ENCODE measurements around the gene LCP2. TPM values are rescaled to one million over a fixed set of nuclear protein-coding genes. Genes with fewer than 3 reads are reported as not detected.
"Not testable (repeated sequence)": the region's sequence is repeated elsewhere in the genome, so short reads cannot be mapped to it uniquely, and the experiment has no call there.

Gene LCP2
- total RNA-seq, 2 experiments from 2014 or later: 192 to 199 TPM

DNA sequence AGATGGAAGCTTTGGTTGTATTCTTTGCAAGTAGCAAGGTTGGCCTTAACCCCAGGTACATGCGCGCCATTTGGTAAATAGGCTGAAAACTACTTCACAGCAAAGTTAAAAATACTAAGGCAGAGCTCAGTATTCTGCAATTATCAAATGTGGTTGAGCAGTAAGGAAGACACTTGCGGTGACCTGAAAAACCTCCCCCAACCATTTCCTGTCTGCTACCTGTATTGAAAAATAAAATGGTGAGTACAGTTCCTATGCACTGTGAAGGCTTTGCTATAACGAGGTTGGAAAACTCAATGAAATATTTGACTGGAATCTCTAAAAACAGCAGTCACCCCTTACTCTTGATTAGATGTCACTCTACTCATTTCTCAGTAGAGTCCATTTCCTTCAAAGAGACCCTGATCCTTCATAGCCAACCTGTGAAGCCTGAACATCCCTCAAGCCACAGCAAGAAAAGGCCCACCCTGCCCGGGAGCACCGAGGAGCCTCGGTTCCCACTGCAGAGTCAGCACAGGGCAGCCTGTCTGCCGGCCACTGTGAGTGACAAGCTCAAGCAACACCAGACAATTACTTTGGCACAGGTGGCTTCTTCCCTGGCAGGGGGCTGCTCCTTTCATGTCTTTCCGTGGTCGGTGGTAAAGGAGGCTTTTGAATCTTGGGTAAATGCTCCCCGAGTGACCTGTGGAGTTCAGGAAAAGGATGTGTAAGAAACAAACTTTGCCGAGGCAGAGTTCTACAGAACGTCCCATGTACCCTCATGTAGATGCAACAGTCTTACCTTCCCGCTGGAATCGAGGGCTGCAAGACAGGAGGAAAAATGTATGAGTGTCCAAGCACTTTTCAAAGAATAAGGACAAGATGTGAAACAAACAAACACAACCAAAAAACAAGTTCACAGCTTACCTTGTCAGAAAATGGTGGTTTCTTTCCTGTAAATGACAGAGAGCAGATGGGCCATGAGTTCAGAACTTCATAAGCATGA is 35.2 kb downstream of the LCP2 start:
- no peak for DNase-seq
- H3K4me3 Mint-ChIP-seq: peak overlapping the region; percentile 62
- H3K9me3 Mint-ChIP-seq: no peaks in the 10 kb centered on the region
- H3K4me1 Mint-ChIP-seq: peaks cover 91% of the 10 kb centered on the region
- H3K27me3 Mint-ChIP-seq: no peaks in the 10 kb centered on the region
- peak overlapping the region; percentile 96 for H3K27ac Mint-ChIP-seq
- peaks cover 90% of the 10 kb centered on the region for H3K36me3 Mint-ChIP-seq

DNA sequence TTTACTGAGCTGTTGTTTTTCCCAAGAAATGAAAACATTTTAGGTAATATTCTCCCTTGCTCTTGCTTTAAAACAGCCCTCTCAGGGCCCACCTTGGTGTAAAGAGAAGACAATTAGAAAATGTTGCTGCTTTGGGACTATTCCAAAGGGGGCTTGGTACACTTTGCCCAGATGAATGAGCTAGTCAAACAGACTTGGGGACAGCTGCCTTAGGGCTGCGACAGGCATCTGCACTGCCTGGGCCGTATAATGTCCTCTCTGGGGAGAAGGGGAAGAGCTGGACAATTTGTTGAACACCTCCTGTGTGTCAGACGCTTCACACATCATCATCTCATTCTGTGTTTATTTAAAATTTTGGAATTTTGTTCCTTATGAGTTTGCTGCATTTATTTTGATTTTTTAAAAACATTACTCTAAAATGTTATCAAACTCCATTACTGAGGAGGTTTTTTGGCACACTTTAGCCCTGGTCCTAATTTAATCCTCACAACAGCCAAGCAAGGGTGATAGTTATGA is 36.0 kb downstream of the LCP2 start:
- DNase-seq: no peak
- Mint-ChIP-seq H3K27me3 (no peaks in the 10 kb centered on the region), H3K4me3 (peak overlapping the region; percentile 62), H3K36me3 (peaks cover 90% of the 10 kb centered on the region), H3K27ac (peak overlapping the region; percentile 96), H3K9me3 (no peaks in the 10 kb centered on the region), H3K4me1 (peaks cover 90% of the 10 kb centered on the region)

GRCh38 chr5:170257370-170257769 is 40.2 kb downstream of the LCP2 start:
- DNase-seq: no peak
- no peaks in the 10 kb centered on the region for H3K9me3 Mint-ChIP-seq
- H3K36me3 Mint-ChIP-seq: peaks cover 83% of the 10 kb centered on the region
- peak overlapping the region; percentile 59 for H3K27ac Mint-ChIP-seq
- no peak overlapping the region for H3K4me3 Mint-ChIP-seq
- peaks cover 86% of the 10 kb centered on the region for H3K4me1 Mint-ChIP-seq
- no peaks in the 10 kb centered on the region for H3K27me3 Mint-ChIP-seq

GRCh38 chr5:170256571-170256970 is 41.0 kb downstream of the LCP2 start:
- Mint-ChIP-seq H3K9me3 (no peaks in the 10 kb centered on the region), H3K36me3 (peaks cover 83% of the 10 kb centered on the region), H3K27ac (peak overlapping the region; percentile 59), H3K27me3 (no peaks in the 10 kb centered on the region), H3K4me3 (no peak overlapping the region), H3K4me1 (peaks cover 86% of the 10 kb centered on the region)
- DNase-seq: no peak

DNA sequence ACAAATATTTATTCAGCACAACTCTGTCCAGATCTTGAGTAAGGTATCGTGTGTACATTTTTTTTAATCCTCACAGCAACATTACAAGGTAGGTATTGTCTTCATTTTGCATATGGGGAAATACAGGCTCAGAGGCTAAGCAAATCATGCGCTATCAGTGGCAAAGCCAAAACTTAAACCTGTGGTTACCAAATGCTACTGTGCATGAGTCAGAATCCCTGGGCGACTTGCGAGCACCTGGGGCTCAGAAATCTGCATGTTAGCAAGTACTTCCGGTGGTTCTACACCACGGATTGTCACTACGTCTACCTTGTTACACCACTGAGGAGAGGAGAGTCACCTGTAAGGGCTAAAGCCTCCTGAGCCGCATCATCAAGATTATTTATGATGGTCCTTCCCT is 43.5 kb downstream of the LCP2 start:
- Mint-ChIP-seq H3K27me3 (no peaks in the 10 kb centered on the region), H3K36me3 (peaks cover 80% of the 10 kb centered on the region), H3K9me3 (no peaks in the 10 kb centered on the region), H3K27ac (peak overlapping the region; percentile 77), H3K4me3 (peak overlapping the region; percentile 44), H3K4me1 (peaks cover 81% of the 10 kb centered on the region)
- DNase-seq: peak; percentile 74

GRCh38 chr5:170252720-170253350 is 44.7 kb downstream of the LCP2 start:
- no peak for DNase-seq
- H3K27ac Mint-ChIP-seq: peak overlapping the region; percentile 77
- H3K9me3 Mint-ChIP-seq: no peaks in the 10 kb centered on the region
- peaks cover 83% of the 10 kb centered on the region for H3K36me3 Mint-ChIP-seq
- H3K27me3 Mint-ChIP-seq: no peaks in the 10 kb centered on the region
- H3K4me3 Mint-ChIP-seq: no peak overlapping the region
- H3K4me1 Mint-ChIP-seq: peaks cover 78% of the 10 kb centered on the region

DNA sequence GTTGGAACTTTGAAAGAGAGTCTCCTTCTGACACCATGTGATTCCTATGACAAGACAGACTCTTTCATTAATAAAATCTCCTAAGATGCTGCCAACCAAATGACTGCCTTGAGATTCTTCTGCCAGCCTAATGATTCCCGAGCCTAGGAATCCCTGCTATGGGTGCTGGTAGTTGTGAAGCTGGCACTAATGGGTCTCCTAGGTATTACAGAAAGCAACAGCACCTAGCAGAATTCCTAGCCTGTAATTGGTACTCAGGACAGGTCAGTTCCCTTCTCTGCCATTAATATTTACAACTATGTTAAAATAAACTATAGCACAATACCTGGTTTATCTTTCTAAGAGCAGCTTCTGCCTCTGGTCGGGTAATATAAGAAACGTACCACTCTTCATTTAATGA is 45.5 kb downstream of the LCP2 start:
- no peaks in the 10 kb centered on the region for H3K9me3 Mint-ChIP-seq
- peaks cover 83% of the 10 kb centered on the region for H3K36me3 Mint-ChIP-seq
- DNase-seq: no peak
- H3K27ac Mint-ChIP-seq: peak overlapping the region; percentile 26
- peaks cover 71% of the 10 kb centered on the region for H3K4me1 Mint-ChIP-seq
- H3K4me3 Mint-ChIP-seq: no peak overlapping the region
- H3K27me3 Mint-ChIP-seq: no peaks in the 10 kb centered on the region

- Mint-ChIP-seq H3K4me3 (no peak overlapping the region), H3K27me3 (no peaks in the 10 kb centered on the region), H3K4me1 (peaks cover 68% of the 10 kb centered on the region), H3K9me3 (peaks cover 2% of the 10 kb centered on the region), H3K36me3 (peaks cover 85% of the 10 kb centered on the region), H3K27ac (peak overlapping the region; percentile 62)
- no peak for DNase-seq
Observed at GRCh38 chr5:170251462-170251861, 46.1 kb downstream of the LCP2 start.

- peaks cover 84% of the 10 kb centered on the region for H3K36me3 Mint-ChIP-seq
- H3K4me3 Mint-ChIP-seq: no peak overlapping the region
- no peak for DNase-seq
- H3K27me3 Mint-ChIP-seq: no peaks in the 10 kb centered on the region
- H3K9me3 Mint-ChIP-seq: peaks cover 6% of the 10 kb centered on the region
- H3K27ac Mint-ChIP-seq: peak overlapping the region; percentile 62
- H3K4me1 Mint-ChIP-seq: peaks cover 63% of the 10 kb centered on the region
Observed at GRCh38 chr5:170250810-170251317, 46.7 kb downstream of the LCP2 start.

GRCh38 chr5:170249355-170249754 is 48.2 kb downstream of the LCP2 start:
- no peaks in the 10 kb centered on the region for H3K27me3 Mint-ChIP-seq
- H3K27ac Mint-ChIP-seq: peak overlapping the region; percentile 67
- DNase-seq: no peak
- no peak overlapping the region for H3K4me3 Mint-ChIP-seq
- peaks cover 88% of the 10 kb centered on the region for H3K36me3 Mint-ChIP-seq
- H3K9me3 Mint-ChIP-seq: peaks cover 11% of the 10 kb centered on the region
- H3K4me1 Mint-ChIP-seq: peaks cover 49% of the 10 kb centered on the region

- not testable (repeated sequence) for DNase-seq, H3K4me3 Mint-ChIP-seq, H3K27me3 Mint-ChIP-seq, H3K27ac Mint-ChIP-seq
- H3K9me3 Mint-ChIP-seq: peaks cover 11% of the 10 kb centered on the region
- peaks cover 86% of the 10 kb centered on the region for H3K36me3 Mint-ChIP-seq
- H3K4me1 Mint-ChIP-seq: peaks cover 44% of the 10 kb centered on the region
Observed at GRCh38 chr5:170248931-170249227, 48.7 kb downstream of the LCP2 start.

DNA sequence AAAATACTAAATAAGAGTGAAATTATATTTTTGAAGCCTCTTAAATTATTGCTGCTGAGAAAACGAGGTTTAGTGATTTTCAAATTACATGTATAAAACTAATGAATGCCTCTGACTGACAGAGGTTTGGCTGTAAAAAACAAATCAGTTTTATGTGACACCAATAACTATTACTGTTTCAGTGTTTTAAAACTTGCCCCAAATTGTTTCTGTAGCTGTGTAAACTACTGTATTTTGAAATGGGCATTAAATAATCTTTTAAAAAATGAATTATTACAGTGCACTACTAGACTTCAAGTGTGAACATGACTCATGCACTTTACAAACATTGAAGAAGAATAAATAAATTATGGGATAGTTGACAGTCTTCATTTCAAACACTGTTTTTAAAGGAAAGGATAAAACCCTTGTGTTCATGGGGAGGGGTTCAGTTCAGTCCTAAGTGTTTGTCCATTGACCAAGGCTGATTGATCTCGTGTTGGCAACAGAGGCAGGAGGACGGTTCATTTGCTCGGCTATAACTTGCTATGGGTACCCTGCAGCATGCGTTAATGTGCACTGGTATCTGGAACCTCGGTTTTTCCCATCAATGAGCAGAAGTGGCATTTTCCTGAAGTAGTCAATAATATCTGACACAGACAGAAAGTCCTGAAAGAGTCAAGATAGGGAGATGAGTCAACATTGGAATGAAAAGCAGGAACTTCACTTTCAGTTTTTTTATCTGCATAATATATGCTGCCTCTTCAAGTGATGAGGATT is 49.2 kb downstream of the LCP2 start:
- Mint-ChIP-seq H3K27ac (no peak overlapping the region), H3K27me3 (no peaks in the 10 kb centered on the region)

DNA sequence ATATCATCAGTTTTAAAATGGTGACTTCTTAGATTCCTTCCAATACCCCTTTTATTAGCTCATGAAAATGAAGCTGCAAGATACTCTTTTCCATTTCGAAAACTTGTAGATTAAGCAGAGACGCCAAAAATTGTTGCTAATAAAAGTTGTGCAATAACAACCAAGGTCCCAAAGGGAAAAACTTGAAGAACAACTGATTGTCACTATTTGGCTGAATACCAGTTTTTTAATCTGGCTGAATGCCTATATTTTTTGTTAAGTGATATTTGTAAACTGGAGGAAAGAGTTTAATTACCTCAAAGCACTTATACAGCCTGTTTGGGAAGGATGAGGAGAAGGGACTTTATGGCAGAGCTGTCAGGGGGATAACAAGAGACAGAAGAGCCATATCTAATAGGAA is 50.2 kb downstream of the LCP2 start:
- H3K9me3 Mint-ChIP-seq: peaks cover 11% of the 10 kb centered on the region
- H3K27me3 Mint-ChIP-seq: no peaks in the 10 kb centered on the region
- H3K4me3 Mint-ChIP-seq: no peak overlapping the region
- H3K36me3 Mint-ChIP-seq: peaks cover 73% of the 10 kb centered on the region
- DNase-seq: no peak
- H3K27ac Mint-ChIP-seq: peak overlapping the region; percentile 51
- peaks cover 34% of the 10 kb centered on the region for H3K4me1 Mint-ChIP-seq

More for the DNA sequence above, 49.2 kb downstream of the LCP2 start:
- H3K9me3 Mint-ChIP-seq: peaks cover 11% of the 10 kb centered on the region
- peaks cover 82% of the 10 kb centered on the region for H3K36me3 Mint-ChIP-seq
- peaks cover 39% of the 10 kb centered on the region for H3K4me1 Mint-ChIP-seq
- no peak for DNase-seq
- no peak overlapping the region for H3K4me3 Mint-ChIP-seq

DNA sequence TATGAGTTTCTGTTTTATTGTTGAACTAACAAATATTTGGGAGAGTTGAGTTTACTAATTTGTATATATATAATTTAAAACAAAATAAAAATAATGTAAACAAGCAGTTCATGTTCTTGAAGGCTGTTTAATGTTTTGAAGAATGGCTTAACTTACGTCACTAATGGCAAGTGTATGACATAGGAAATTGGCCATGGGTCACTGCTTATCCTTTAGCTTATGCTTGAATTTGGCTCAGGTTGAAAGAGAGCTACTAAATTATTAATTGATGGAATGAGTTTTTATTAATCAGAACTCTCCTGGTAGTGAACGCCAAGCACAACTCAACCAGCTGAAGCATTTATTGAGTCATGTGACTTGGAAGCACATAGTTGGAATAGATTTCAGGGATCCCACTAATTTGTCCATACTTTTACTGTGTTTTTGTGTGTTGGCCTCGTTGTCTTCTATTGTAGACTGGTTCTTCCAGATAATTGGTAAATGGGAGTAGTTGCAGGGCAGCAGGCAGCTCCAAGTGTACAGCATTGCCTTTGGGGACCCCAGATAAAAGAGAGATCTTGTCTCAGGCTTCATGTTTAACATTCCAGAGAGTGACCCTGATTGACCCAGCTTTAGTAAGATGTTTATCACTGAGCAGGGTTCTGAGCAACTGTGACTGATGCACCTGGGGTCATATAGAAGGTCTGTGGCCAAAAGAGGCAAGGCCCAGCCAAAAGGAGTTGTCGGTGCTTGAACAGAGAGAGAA is 51.3 kb downstream of the LCP2 start:
- H3K4me3 Mint-ChIP-seq: no peak overlapping the region
- H3K27ac Mint-ChIP-seq: no peak overlapping the region
- H3K9me3 Mint-ChIP-seq: peaks cover 11% of the 10 kb centered on the region
- peaks cover 63% of the 10 kb centered on the region for H3K36me3 Mint-ChIP-seq
- no peak for DNase-seq
- H3K4me1 Mint-ChIP-seq: peaks cover 24% of the 10 kb centered on the region
- H3K27me3 Mint-ChIP-seq: no peaks in the 10 kb centered on the region

Measured in activated naive CD8-positive, alpha-beta T cell treated with anti-CD3 and anti-CD28 coated beads for 36 hours (primary cell).